SU-DHL-6 (cell line): ENCODE data around the gene BORCS8.

ENCODE experiments used
- H2AFZ ChIP-seq: fragments of 200-600 bp; sonication (generic); 2 replicates; pipeline ENCODE4 v1.6.1; 2014; ENCODE audit warnings: low read depth, mild to moderate bottlenecking, moderate library complexity, mixed read lengths, antibody characterized with exemption, low read length; ENCODE audit not compliant: severe bottlenecking
- H3F3A ChIP-seq: fragments of 200-600 bp; shearing (Covaris generic); 2 replicates; pipeline ENCODE4 v1.6.0; 2016; ENCODE audit warnings: antibody characterized with exemption, mild to moderate bottlenecking; ENCODE audit not compliant: insufficient read depth
- H3K27ac ChIP-seq: fragments of 200-600 bp; sonication (generic); 2 replicates; pipeline ENCODE4 v1.5.1; 2016; ENCODE audit warnings: low read depth, mild to moderate bottlenecking, low read length, moderate library complexity, mixed read lengths
- H3K27me3 ChIP-seq: fragments of 200-600 bp; sonication (generic), shearing (Covaris generic); 2 replicates; pipeline ENCODE4 v1.6.0; 2014; ENCODE audit warnings: mild to moderate bottlenecking, low read length
- H3K36me3 ChIP-seq: fragments of 200-600 bp; sonication (generic); 2 replicates; pipeline ENCODE4 v1.6.1; 2014; ENCODE audit warnings: mild to moderate bottlenecking, low read length, mixed read lengths
- H3K4me2 ChIP-seq: fragments of 300-600, 200-600 bp; shearing (Covaris generic), sonication (generic); 2 replicates; pipeline ENCODE4 v1.6.0; 2014; ENCODE audit warnings: low read length, low read depth, mild to moderate bottlenecking; ENCODE audit not compliant: poor library complexity, severe bottlenecking
- H3K4me3 ChIP-seq: fragments of 200-600 bp; sonication (generic); 2 replicates; pipeline ENCODE4 v1.5.1; 2014; ENCODE audit warnings: antibody characterized with exemption, low read length, mild to moderate bottlenecking, mixed read lengths; ENCODE audit not compliant: insufficient read depth, poor library complexity, severe bottlenecking
- H3K79me2 ChIP-seq: fragments of 200-600 bp; sonication (generic); 2 replicates; pipeline ENCODE4 v1.6.1; 2014; ENCODE audit warnings: mild to moderate bottlenecking, low read length, moderate library complexity; ENCODE audit not compliant: insufficient read depth
- H3K9ac ChIP-seq: fragments of 200-600 bp; sonication (generic); 2 replicates; pipeline ENCODE4 v1.7.0; 2014; ENCODE audit warnings: mild to moderate bottlenecking, low read length
- H3K9me2 ChIP-seq: fragments of 200-600 bp; sonication (generic); replicated peaks from 2 replicates; pipeline ENCODE4 v1.6.1; 2014; ENCODE audit warnings: low read length; ENCODE audit not compliant: insufficient read depth
- H3K9me3 ChIP-seq: fragments of 200-600 bp; sonication (generic); 2 replicates; pipeline ENCODE4 v1.6.1; 2014; ENCODE audit warnings: low read length, mixed read lengths; ENCODE audit not compliant: insufficient read depth
- H4K20me1 ChIP-seq: fragments of 200-600 bp; sonication (generic); 2 replicates; pipeline ENCODE4 v1.6.1; 2014; ENCODE audit warnings: low read depth, mild to moderate bottlenecking, antibody characterized with exemption, low read length, moderate library complexity, mixed read lengths
- EZH2phosphoT487 ChIP-seq: fragments of 200-600 bp; sonication (generic), shearing (Covaris generic); conservative IDR thresholded peaks from 2 replicates; pipeline ENCODE4 v1.6.1; 2018; ENCODE audit warnings: mild to moderate bottlenecking, antibody characterized with exemption, low read length, moderate library complexity, mixed read lengths
- TF ChIP-seq, protein P1 (sequence below): fragments of 200-600 bp; sonication (generic); IDR thresholded peaks from one replicate; pipeline ENCODE4 v1.5.1; 2017; ENCODE audit warnings: antibody characterized with exemption, mild to moderate bottlenecking, low read length, moderate library complexity; ENCODE audit not compliant: insufficient read depth, poor library complexity, severe bottlenecking

The BORCS8 gene

DNA sequence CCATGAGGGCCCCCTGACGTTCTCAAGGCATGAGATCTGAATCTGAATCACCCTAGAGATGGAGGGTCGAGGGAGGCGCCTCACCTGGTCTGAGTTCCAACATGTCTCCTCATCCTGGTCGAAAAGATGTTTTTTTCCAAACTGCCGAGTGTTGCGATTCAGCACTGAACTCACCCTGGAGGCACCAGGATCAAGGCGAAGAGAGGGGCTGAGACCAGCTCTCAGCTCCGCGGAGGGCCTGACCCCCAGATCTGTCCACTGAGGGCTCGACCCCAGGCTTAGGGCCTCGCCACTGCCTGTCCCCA, 10.7 kb upstream of the BORCS8 start:
- H3K9me3 ChIP-seq = no peaks in the 10 kb centered on the region
- no peaks in the 10 kb centered on the region for H4K20me1 ChIP-seq
- H3K4me3 ChIP-seq = peak overlapping the region; percentile 83
- peak overlapping the region; percentile 80 for H3K4me2 ChIP-seq
- H2AFZ ChIP-seq = no peak overlapping the region
- H3F3A ChIP-seq = no peaks in the 10 kb centered on the region
- H3K79me2 ChIP-seq = peaks cover 12% of the 10 kb centered on the region
- no peaks in the 10 kb centered on the region for H3K27me3 ChIP-seq
- H3K27ac ChIP-seq = peak overlapping the region; percentile 46
- peak overlapping the region; percentile 74 for H3K9ac ChIP-seq
- H3K36me3 ChIP-seq = no peaks in the 10 kb centered on the region
- no peaks in the 10 kb centered on the region for H3K9me2 ChIP-seq
- no peak for TF ChIP-seq EZH2phosphoT487
- TF ChIP-seq, protein P1, sequence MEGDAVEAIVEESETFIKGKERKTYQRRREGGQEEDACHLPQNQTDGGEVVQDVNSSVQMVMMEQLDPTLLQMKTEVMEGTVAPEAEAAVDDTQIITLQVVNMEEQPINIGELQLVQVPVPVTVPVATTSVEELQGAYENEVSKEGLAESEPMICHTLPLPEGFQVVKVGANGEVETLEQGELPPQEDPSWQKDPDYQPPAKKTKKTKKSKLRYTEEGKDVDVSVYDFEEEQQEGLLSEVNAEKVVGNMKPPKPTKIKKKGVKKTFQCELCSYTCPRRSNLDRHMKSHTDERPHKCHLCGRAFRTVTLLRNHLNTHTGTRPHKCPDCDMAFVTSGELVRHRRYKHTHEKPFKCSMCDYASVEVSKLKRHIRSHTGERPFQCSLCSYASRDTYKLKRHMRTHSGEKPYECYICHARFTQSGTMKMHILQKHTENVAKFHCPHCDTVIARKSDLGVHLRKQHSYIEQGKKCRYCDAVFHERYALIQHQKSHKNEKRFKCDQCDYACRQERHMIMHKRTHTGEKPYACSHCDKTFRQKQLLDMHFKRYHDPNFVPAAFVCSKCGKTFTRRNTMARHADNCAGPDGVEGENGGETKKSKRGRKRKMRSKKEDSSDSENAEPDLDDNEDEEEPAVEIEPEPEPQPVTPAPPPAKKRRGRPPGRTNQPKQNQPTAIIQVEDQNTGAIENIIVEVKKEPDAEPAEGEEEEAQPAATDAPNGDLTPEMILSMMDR = no peak

DNA sequence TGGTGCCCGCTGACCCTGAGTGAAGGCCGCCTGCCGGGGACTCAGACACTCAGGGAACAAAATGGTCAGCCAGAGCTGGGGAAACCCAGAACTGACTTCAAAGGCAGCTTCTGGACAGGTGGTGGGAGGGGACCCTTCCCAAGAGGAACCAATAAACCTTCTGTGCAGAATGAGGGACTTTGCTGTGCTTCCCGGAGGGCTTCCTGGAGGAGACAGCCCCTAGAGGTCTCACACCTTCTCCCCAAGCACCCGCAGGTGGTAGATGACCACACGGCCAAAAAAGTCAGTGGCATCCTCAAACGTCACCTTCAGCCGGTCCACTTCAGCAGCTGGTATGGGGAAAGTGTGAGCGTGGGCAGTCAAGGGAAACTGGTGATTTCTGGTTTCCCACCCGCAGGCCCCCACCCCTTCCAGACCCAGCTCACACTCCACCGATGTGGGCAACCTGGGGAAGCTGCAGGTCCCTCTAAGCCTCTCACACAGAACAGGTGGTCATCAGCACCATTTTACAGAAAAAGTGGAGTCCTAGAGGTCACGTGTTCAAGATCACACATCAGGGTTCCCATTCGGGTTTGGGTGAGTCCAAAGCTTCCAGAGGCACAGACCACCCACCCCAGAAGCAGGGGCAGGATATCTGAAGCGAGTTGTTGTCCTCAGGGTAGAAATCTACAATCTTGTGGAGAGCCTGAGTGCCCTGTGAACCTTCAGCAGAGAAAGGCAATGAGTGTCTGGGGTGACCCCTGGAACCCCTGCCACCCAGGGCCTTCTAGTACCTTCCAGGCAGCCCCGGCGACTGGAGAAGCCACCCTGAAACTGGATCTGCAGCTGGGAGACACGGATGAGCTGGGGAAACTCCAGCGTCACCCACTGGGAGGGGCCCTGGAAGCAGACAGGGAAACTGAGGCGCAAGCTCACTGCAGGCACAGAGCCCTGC, 10.0 kb upstream of the BORCS8 start:
- TF ChIP-seq, protein P1 = no peak
- no peak for TF ChIP-seq EZH2phosphoT487
- H3K79me2 ChIP-seq = peaks cover 12% of the 10 kb centered on the region
- no peaks in the 10 kb centered on the region for H3K27me3 ChIP-seq
- no peaks in the 10 kb centered on the region for H3K9me3 ChIP-seq
- no peaks in the 10 kb centered on the region for H3F3A ChIP-seq
- no peaks in the 10 kb centered on the region for H3K9me2 ChIP-seq
- H3K9ac ChIP-seq = peak overlapping the region; percentile 74
- H3K4me2 ChIP-seq = peak overlapping the region; percentile 80
- peak overlapping the region; percentile 83 for H3K4me3 ChIP-seq
- peak overlapping the region; percentile 46 for H3K27ac ChIP-seq
- no peaks in the 10 kb centered on the region for H3K36me3 ChIP-seq
- no peaks in the 10 kb centered on the region for H4K20me1 ChIP-seq
- no peak overlapping the region for H2AFZ ChIP-seq

DNA sequence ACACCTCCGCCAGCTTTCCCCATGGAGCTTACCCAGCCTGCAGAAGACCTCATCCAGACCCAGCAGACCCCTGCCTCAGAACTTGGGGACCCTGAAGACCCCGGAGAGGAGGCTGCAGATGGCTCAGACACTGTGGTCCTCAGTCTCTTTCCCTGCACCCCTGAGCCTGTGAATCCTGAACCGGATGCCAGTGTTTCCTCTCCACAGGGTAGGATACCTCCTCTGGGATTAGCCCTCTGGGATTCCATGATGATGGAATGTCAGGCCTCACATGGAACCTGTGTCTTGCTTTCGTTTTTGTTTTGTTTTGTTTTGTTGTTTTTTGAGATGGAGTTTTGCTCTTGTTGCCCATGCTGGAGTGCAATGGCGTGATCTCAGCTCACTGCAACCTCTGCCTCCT, 2.0 kb upstream of the BORCS8 start:
- H4K20me1 ChIP-seq = no peaks in the 10 kb centered on the region
- TF ChIP-seq, protein P1 = no peak
- TF ChIP-seq EZH2phosphoT487 = no peak
- peak overlapping the region; percentile 100 for H3K4me3 ChIP-seq
- H3K27me3 ChIP-seq = no peaks in the 10 kb centered on the region
- H3F3A ChIP-seq = peaks cover 3% of the 10 kb centered on the region; the same call in 1 of the 2 replicates
- H3K36me3 ChIP-seq = no peaks in the 10 kb centered on the region
- no peaks in the 10 kb centered on the region for H3K9me2 ChIP-seq
- peaks cover 40% of the 10 kb centered on the region for H3K79me2 ChIP-seq
- peak overlapping the region; percentile 90 for H3K9ac ChIP-seq
- H2AFZ ChIP-seq = no peak overlapping the region
- H3K4me2 ChIP-seq = peak overlapping the region; percentile 72
- no peak overlapping the region for H3K27ac ChIP-seq
- H3K9me3 ChIP-seq = no peaks in the 10 kb centered on the region
